BLaER1 (cell line): Measurements from ENCODE around the gene PKMYT1.

Experiments
- H3K27ac ChIP-seq: shearing (Covaris generic); formaldehyde crosslinking; 2 replicates; pipeline ENCODE4 v1.8.1; 2022
- H3K27me3 ChIP-seq: shearing (Covaris generic); formaldehyde crosslinking; 2 replicates; pipeline ENCODE4 v1.8.1; 2022
- H3K36me3 ChIP-seq: shearing (Covaris generic); formaldehyde crosslinking; 2 replicates; pipeline ENCODE4 v1.8.1; 2022
- H3K4me1 ChIP-seq: shearing (Covaris generic); formaldehyde crosslinking; 2 replicates; pipeline ENCODE4 v1.8.1; 2022
- H3K4me2 ChIP-seq: shearing (Covaris generic); formaldehyde crosslinking; 2 replicates; pipeline ENCODE4 v1.8.1; 2022
- H3K4me3 ChIP-seq: shearing (Covaris generic); formaldehyde crosslinking; 2 replicates; pipeline ENCODE4 v1.8.1; 2022
- H3K9ac ChIP-seq: shearing (Covaris generic); formaldehyde crosslinking; 2 replicates; pipeline ENCODE4 v1.8.1; 2022
- H3K9me3 ChIP-seq: shearing (Covaris generic); formaldehyde crosslinking; 2 replicates; pipeline ENCODE4 v1.8.1; 2022
- H4K20me1 ChIP-seq: shearing (Covaris generic); formaldehyde crosslinking; 2 replicates; pipeline ENCODE4 v1.8.1; 2022
- Cebpa-rat ChIP-seq: shearing (Covaris generic); IDR thresholded peaks from 2 replicates; pipeline ENCODE4 v1.8.1; 2022

PKMYT1 gene

GRCh38 chr16:2968738-2969544 lies 11.3 kb downstream of the PKMYT1 start, which contains the start of gene PAQR4:
PAQR4 (plus strand) TSS chr16:2969348; CDS start chr16:2969675, 327 bp downstream.
- Histone ChIP-seq H4K20me1 (peaks cover 77% of the 10 kb centered on the region), H3K27me3 (peaks cover 5% of the 10 kb centered on the region; the same call in 1 of the 2 replicates), H3K4me2 (peak within 1 kb of the TSS; percentile 97), H3K9me3 (no peaks in the 10 kb centered on the region), H3K4me3 (peak within 1 kb of the TSS; percentile 93), H3K4me1 (peaks cover 68% of the 10 kb centered on the region), H3K9ac (peak within 1 kb of the TSS; percentile 92), H3K36me3 (peaks cover 23% of the 10 kb centered on the region; the same call in 1 of the 2 replicates), H3K27ac (peak within 1 kb of the TSS; percentile 91)
- no peak for TF ChIP-seq Cebpa-rat

DNA sequence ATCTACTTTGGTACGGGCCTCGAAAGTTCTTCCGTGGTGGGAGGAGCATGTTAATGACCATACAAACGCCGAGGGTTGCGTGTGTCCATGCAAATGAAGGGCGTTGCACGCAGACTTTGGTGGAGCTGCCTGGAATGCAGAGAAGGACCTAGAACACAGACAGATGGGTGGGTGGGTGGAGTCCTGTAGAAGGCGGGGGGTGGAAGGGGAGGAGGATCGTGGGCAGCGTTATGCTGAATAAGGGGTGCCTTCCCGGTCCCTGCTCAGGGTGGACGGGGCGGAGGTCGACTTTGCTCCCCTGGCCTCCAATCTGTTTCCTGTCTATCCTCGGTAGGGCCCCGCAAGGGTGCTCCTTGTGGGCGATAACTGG lies 11.9 kb downstream of the PKMYT1 start:
- Histone ChIP-seq H3K27me3 (peaks cover 10% of the 10 kb centered on the region; the same call in 1 of the 2 replicates), H3K9me3 (no peaks in the 10 kb centered on the region), H3K9ac (peak overlapping the region; percentile 92), H3K4me3 (peak overlapping the region; percentile 93), H4K20me1 (peaks cover 71% of the 10 kb centered on the region), H3K4me1 (peaks cover 62% of the 10 kb centered on the region), H3K36me3 (peaks cover 23% of the 10 kb centered on the region; the same call in 1 of the 2 replicates), H3K27ac (peak overlapping the region; percentile 91), H3K4me2 (peak overlapping the region; percentile 97)
- no peak for TF ChIP-seq Cebpa-rat

DNA sequence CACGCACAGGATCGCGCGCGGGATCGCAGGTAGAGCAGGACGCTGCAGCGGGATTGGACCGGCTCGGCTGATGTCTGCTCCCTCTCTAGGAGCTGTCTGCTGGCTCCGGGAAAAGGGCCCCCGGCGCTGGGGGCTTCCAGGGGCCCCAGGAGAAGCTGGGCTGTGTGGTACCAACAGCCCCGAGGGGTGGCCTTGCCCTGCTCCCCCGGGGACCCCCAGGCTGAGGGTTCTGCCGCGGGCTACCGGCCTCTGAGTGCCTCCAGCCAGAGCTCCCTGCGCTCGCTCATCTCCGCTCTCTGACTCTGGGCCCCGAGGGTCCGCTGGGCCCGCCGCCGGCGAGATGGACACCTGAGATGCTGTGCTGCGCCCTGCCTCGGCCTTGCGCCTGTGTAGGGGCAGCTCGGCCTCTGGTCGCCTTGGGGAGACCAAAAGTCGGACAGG lies 12.5 kb downstream of the PKMYT1 start:
- H3K9me3 ChIP-seq: no peaks in the 10 kb centered on the region
- TF ChIP-seq Cebpa-rat: no peak
- peak overlapping the region; percentile 92; the same call in 1 of the 2 replicates for H3K9ac ChIP-seq
- peaks cover 23% of the 10 kb centered on the region; the same call in 1 of the 2 replicates for H3K36me3 ChIP-seq
- H3K27ac ChIP-seq: no peak overlapping the region
- peak overlapping the region; percentile 93; the same call in 1 of the 2 replicates for H3K4me3 ChIP-seq
- H3K4me2 ChIP-seq: peak overlapping the region; percentile 97
- peaks cover 71% of the 10 kb centered on the region for H4K20me1 ChIP-seq
- peaks cover 13% of the 10 kb centered on the region; the same call in 1 of the 2 replicates for H3K27me3 ChIP-seq
- peaks cover 59% of the 10 kb centered on the region for H3K4me1 ChIP-seq

- H3K4me3 ChIP-seq: no peak overlapping the region
- TF ChIP-seq Cebpa-rat: no peak
- no peak overlapping the region for H3K27ac ChIP-seq
- peaks cover 68% of the 10 kb centered on the region for H4K20me1 ChIP-seq
- peaks cover 59% of the 10 kb centered on the region for H3K4me1 ChIP-seq
- H3K9ac ChIP-seq: no peak overlapping the region
- peak overlapping the region; percentile 97 for H3K4me2 ChIP-seq
- H3K27me3 ChIP-seq: peaks cover 19% of the 10 kb centered on the region; the same call in 1 of the 2 replicates
- no peaks in the 10 kb centered on the region for H3K9me3 ChIP-seq
- H3K36me3 ChIP-seq: peaks cover 23% of the 10 kb centered on the region; the same call in 1 of the 2 replicates
Measured at GRCh38 chr16:2967211-2967631, 13.0 kb downstream of the PKMYT1 start.

GRCh38 chr16:2966808-2967191 lies 13.4 kb downstream of the PKMYT1 start:
- H3K4me2 ChIP-seq: no peak overlapping the region
- H3K27ac ChIP-seq: no peak overlapping the region
- no peak overlapping the region for H3K9ac ChIP-seq
- H3K27me3 ChIP-seq: peaks cover 22% of the 10 kb centered on the region; the same call in 1 of the 2 replicates
- H3K9me3 ChIP-seq: no peaks in the 10 kb centered on the region
- peaks cover 59% of the 10 kb centered on the region for H3K4me1 ChIP-seq
- peaks cover 20% of the 10 kb centered on the region; the same call in 1 of the 2 replicates for H3K36me3 ChIP-seq
- TF ChIP-seq Cebpa-rat: no peak
- no peak overlapping the region for H3K4me3 ChIP-seq
- peaks cover 64% of the 10 kb centered on the region for H4K20me1 ChIP-seq

- Histone ChIP-seq H3K36me3 (peaks cover 16% of the 10 kb centered on the region; the same call in 1 of the 2 replicates), H3K27me3 (peaks cover 22% of the 10 kb centered on the region; the same call in 1 of the 2 replicates), H3K4me2 (peak overlapping the region; percentile 99), H3K9ac (no peak overlapping the region), H3K4me1 (peaks cover 59% of the 10 kb centered on the region), H3K9me3 (no peaks in the 10 kb centered on the region), H4K20me1 (peaks cover 58% of the 10 kb centered on the region), H3K27ac (no peak overlapping the region), H3K4me3 (no peak overlapping the region)
- TF ChIP-seq Cebpa-rat: no peak
Measured at GRCh38 chr16:2966043-2966807, 14.0 kb downstream of the PKMYT1 start.

DNA sequence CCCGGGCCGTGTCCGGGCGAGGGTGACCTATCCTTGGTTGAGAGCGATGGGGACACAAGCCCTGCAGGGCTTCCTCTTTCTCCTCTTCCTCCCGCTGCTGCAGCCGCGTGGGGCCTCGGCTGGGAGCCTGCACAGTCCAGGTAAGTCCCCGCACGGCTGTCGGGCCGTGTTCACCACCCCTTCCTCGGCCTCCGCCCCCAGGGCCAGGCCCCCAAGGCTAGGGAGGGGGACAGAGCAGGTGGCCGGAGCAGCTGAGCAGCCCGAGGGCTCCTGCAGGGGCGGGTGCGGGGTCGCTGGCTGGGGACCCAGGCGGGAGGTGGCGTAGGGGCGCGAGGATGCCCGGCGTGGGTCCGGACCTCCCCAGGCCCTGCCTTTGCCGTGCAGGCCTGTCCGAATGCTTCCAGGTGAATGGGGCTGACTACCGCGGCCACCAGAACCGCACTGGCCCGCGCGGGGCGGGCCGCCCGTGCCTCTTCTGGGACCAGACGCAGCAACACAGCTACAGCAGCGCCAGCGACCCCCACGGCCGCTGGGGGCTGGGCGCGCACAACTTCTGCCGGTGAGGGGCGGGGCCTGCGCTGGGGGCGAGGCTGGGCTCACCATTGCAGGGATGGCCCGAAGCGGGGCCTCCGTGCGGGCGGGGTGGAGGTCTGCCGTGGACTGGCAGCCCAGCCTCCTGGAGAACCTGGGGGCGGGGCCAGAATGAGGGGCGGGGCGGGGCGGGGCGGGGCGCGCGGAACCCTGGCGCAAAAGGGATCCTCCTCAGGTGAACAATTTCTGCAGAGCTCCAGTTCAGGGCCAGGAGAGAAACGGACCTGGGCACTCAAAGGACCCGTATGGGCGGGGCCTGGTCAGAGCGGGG lies 15.5 kb downstream of the PKMYT1 start:
- Histone ChIP-seq H3K4me3 (peak overlapping the region; percentile 84), H3K9ac (peak overlapping the region; percentile 83), H3K27me3 (peaks cover 22% of the 10 kb centered on the region; the same call in 1 of the 2 replicates), H3K27ac (peak overlapping the region; percentile 79), H4K20me1 (peaks cover 43% of the 10 kb centered on the region), H3K9me3 (no peaks in the 10 kb centered on the region), H3K4me2 (peak overlapping the region; percentile 99), H3K36me3 (peaks cover 16% of the 10 kb centered on the region; the same call in 1 of the 2 replicates), H3K4me1 (peaks cover 64% of the 10 kb centered on the region)
- no peak for TF ChIP-seq Cebpa-rat

- H4K20me1 ChIP-seq: peaks cover 38% of the 10 kb centered on the region
- H3K4me3 ChIP-seq: peak within 1 kb of the TSS; percentile 84
- H3K4me1 ChIP-seq: peaks cover 72% of the 10 kb centered on the region
- peak within 1 kb of the TSS; percentile 79 for H3K27ac ChIP-seq
- H3K9ac ChIP-seq: peak within 1 kb of the TSS; percentile 83
- no peaks in the 10 kb centered on the region for H3K9me3 ChIP-seq
- H3K27me3 ChIP-seq: peaks cover 22% of the 10 kb centered on the region; the same call in 1 of the 2 replicates
- H3K36me3 ChIP-seq: peaks cover 16% of the 10 kb centered on the region; the same call in 1 of the 2 replicates
- no peak for TF ChIP-seq Cebpa-rat
- H3K4me2 ChIP-seq: peak within 1 kb of the TSS; percentile 99
Measured at GRCh38 chr16:2963723-2964474, 16.3 kb downstream of the PKMYT1 start, which contains the start of gene KREMEN2. KREMEN2 (plus strand) TSS chr16:2964275; CDS start chr16:2964521, 246 bp downstream.
